Kidney tubule cell (primary cell): ENCODE results near the gene C1orf141.
"Not testable (repeated sequence)": the region's sequence is repeated elsewhere in the genome, so short reads cannot be mapped to it uniquely, and the experiment has no call there.

Source experiments
- DNase-seq: peaks from one replicate; pipeline ENCODE4 v3.0.0-alpha.2; 2018; ENCODE audit warnings: low spot score

The C1orf141 gene

GRCh38 chr1:67142931-67143330 is 8.2 kb upstream of the C1orf141 start:
- no peak for DNase-seq

- DNase-seq = not testable (repeated sequence)
These were observed 7.1 kb upstream of the C1orf141 start for GRCh38 chr1:67141832-67142231.

GRCh38 chr1:67140460-67140859 is 5.7 kb upstream of the C1orf141 start:
- no peak for DNase-seq

- DNase-seq = no peak
These were observed 4.2 kb upstream of the C1orf141 start for GRCh38 chr1:67138813-67139499.

- peak; percentile 28 for DNase-seq
These were observed 2.6 kb upstream of the C1orf141 start for GRCh38 chr1:67137307-67137753.

- peak; percentile 13 for DNase-seq
These were observed 584 bp upstream of the C1orf141 start for GRCh38 chr1:67135354-67135753.

- DNase-seq = no peak
These were observed 1.6 kb downstream of the C1orf141 start for GRCh38 chr1:67133177-67133576.

GRCh38 chr1:67130673-67131072 is 4.1 kb downstream of the C1orf141 start:
- DNase-seq = no peak

GRCh38 chr1:67126974-67127373 is 7.8 kb downstream of the C1orf141 start:
- no peak for DNase-seq

- DNase-seq = no peak
These were observed 8.5 kb downstream of the C1orf141 start for GRCh38 chr1:67126111-67126746.

- no peak for DNase-seq
These were observed 10.3 kb downstream of the C1orf141 start for GRCh38 chr1:67124455-67124854.

- no peak for DNase-seq
These were observed 13.7 kb downstream of the C1orf141 start for GRCh38 chr1:67120855-67121619.

- no peak for DNase-seq
These were observed 16.1 kb downstream of the C1orf141 start for GRCh38 chr1:67118646-67119045.

GRCh38 chr1:67118191-67118590 is 16.6 kb downstream of the C1orf141 start:
- peak; percentile 35 for DNase-seq

- DNase-seq = no peak
These were observed 20.6 kb downstream of the C1orf141 start for GRCh38 chr1:67114162-67114561.

- DNase-seq = no peak
These were observed 24.4 kb downstream of the C1orf141 start for GRCh38 chr1:67110352-67110751.

GRCh38 chr1:67105508-67105907 is 29.3 kb downstream of the C1orf141 start:
- DNase-seq = no peak

- no peak for DNase-seq
These were observed 31.2 kb downstream of the C1orf141 start for GRCh38 chr1:67103548-67103947.

GRCh38 chr1:67100833-67101232 is 33.9 kb downstream of the C1orf141 start:
- DNase-seq = no peak

GRCh38 chr1:67097305-67097704 is 37.5 kb downstream of the C1orf141 start:
- DNase-seq = no peak

- no peak for DNase-seq
These were observed 40.6 kb downstream of the C1orf141 start for GRCh38 chr1:67094191-67094590.

GRCh38 chr1:67089685-67090208 is 45.0 kb downstream of the C1orf141 start:
- DNase-seq = no peak

GRCh38 chr1:67088440-67088839 is 46.3 kb downstream of the C1orf141 start:
- no peak for DNase-seq
